ENCODE data around the gene MSH2.
A peak's percentile ranks its signal among the peaks of the same experiment; 100 is the strongest.
"Not testable (repeated sequence)": the region's sequence is repeated elsewhere in the genome, so short reads cannot be mapped to it uniquely, and the experiment has no call there.

The MSH2 gene

DNA sequence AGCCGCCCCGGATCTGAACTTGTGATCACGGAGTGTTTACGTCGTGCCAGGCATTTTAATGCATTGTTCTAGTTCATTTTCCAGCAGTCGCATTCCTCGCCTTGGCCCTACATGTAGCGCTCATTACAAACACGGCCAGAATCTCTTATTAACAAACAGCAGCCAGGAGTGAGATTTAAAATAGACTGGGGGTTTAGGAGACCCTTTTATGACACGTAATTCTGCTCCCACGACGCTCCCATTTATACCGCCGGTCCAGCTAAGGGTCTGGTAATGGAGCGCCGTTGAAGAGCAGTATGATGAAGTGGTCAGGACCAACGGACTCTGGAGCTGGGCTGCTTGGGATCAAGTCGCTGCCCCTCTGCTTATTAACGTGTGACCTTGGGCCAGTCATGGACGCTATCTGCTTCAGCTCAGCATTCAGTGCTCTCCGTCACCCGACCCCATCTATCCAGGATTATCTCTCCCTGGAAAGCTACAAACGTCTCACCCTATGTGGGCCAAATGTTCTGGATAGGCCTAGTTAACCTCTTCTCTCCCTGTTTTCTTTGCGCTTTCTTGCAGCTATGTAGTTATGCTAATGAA, 745 bp downstream of the MSH2 start:
- H3K79me2 ChIP-seq (ENCODE audit: low read length), result peaks cover 48% of the 10 kb centered on the region
- H3K9ac ChIP-seq (ENCODE audit: low read length), result peak overlapping the region; percentile 90
- no peaks in the 10 kb centered on the region for H3K9me3 ChIP-seq (replicated peaks; ENCODE audit: insufficient read depth, low read length)
- peak overlapping the region; percentile 96 for H3K4me3 ChIP-seq (ENCODE audit: low read length)
- H3K9me2 ChIP-seq (replicated peaks; ENCODE audit: insufficient read depth, low read length), result no peaks in the 10 kb centered on the region
- H3K4me1 ChIP-seq (ENCODE audit: low read length), result peaks cover 10% of the 10 kb centered on the region; the same call in 1 of the 2 replicates
- peak overlapping the region; percentile 89 for H3K4me2 ChIP-seq (ENCODE audit: low read depth, low read length)
- H4K20me1 ChIP-seq (ENCODE audit: insufficient read depth, low read length), result no peaks in the 10 kb centered on the region
- TF ChIP-seq EZH2 (optimal IDR thresholded peaks at IDR 0.05; ENCODE audit: low read depth, low read length) (no peak), EZH2phosphoT487 (IDR thresholded peaks at IDR 0.05; ENCODE audit: low read length) (no peak)
- peak overlapping the region; percentile 81; the same call in 1 of the 2 replicates for H3K27ac ChIP-seq (ENCODE audit: low read length)
- no peak for DNase-seq
- H3K27me3 ChIP-seq (replicated peaks; ENCODE audit: insufficient read depth, low read length), result no peaks in the 10 kb centered on the region
- no peaks in the 10 kb centered on the region for H3K36me3 ChIP-seq (replicated peaks; ENCODE audit: insufficient read depth, low read length)
- H2AFZ ChIP-seq (ENCODE audit: low read length), result peak overlapping the region; percentile 95
- no peaks in the 10 kb centered on the region; the same call in 1 of the 2 replicates for H3F3A ChIP-seq (ENCODE audit: insufficient read depth, low read length)

- no peak overlapping the region for H3K27ac ChIP-seq (ENCODE audit: low read length)
Measured at GRCh38 chr2:47404356-47404755, 1.4 kb downstream of the MSH2 start.

GRCh38 chr2:47405757-47406156, 2.8 kb downstream of the MSH2 start:
- H4K20me1 ChIP-seq (ENCODE audit: insufficient read depth, low read length), result no peaks in the 10 kb centered on the region
- H3F3A ChIP-seq (ENCODE audit: insufficient read depth, low read length), result no peaks in the 10 kb centered on the region; the same call in 1 of the 2 replicates
- no peaks in the 10 kb centered on the region for H3K9me3 ChIP-seq (replicated peaks; ENCODE audit: insufficient read depth, low read length)
- H3K4me1 ChIP-seq (ENCODE audit: low read length), result peaks cover 10% of the 10 kb centered on the region; the same call in 1 of the 2 replicates
- no peak overlapping the region for H3K27ac ChIP-seq (ENCODE audit: low read length)
- peaks cover 48% of the 10 kb centered on the region for H3K79me2 ChIP-seq (ENCODE audit: low read length)
- H2AFZ ChIP-seq (ENCODE audit: low read length), result no peak overlapping the region
- no peak overlapping the region for H3K9ac ChIP-seq (ENCODE audit: low read length)
- no peaks in the 10 kb centered on the region for H3K9me2 ChIP-seq (replicated peaks; ENCODE audit: insufficient read depth, low read length)
- H3K36me3 ChIP-seq (replicated peaks; ENCODE audit: insufficient read depth, low read length), result no peaks in the 10 kb centered on the region
- H3K4me3 ChIP-seq (ENCODE audit: low read length), result no peak overlapping the region
- H3K27me3 ChIP-seq (replicated peaks; ENCODE audit: insufficient read depth, low read length), result no peaks in the 10 kb centered on the region
- TF ChIP-seq EZH2 (optimal IDR thresholded peaks at IDR 0.05; ENCODE audit: low read depth, low read length) (no peak), EZH2phosphoT487 (IDR thresholded peaks at IDR 0.05; ENCODE audit: low read length) (no peak)
- DNase-seq, result no peak
- H3K4me2 ChIP-seq (ENCODE audit: low read depth, low read length), result no peak overlapping the region

More at GRCh38 chr2:47404356-47404755, 1.4 kb downstream of the MSH2 start:
- H3K27me3 ChIP-seq (replicated peaks; ENCODE audit: insufficient read depth, low read length), result no peaks in the 10 kb centered on the region
- no peak overlapping the region for H3K9ac ChIP-seq (ENCODE audit: low read length)
- H3K4me3 ChIP-seq (ENCODE audit: low read length), result peak overlapping the region; percentile 96
- H3F3A ChIP-seq (ENCODE audit: insufficient read depth, low read length), result no peaks in the 10 kb centered on the region; the same call in 1 of the 2 replicates
- no peaks in the 10 kb centered on the region for H4K20me1 ChIP-seq (ENCODE audit: insufficient read depth, low read length)
- H2AFZ ChIP-seq (ENCODE audit: low read length), result no peak overlapping the region
- peak overlapping the region; percentile 89 for H3K4me2 ChIP-seq (ENCODE audit: low read depth, low read length)
- no peaks in the 10 kb centered on the region for H3K9me2 ChIP-seq (replicated peaks; ENCODE audit: insufficient read depth, low read length)
- H3K36me3 ChIP-seq (replicated peaks; ENCODE audit: insufficient read depth, low read length), result no peaks in the 10 kb centered on the region
- peaks cover 10% of the 10 kb centered on the region; the same call in 1 of the 2 replicates for H3K4me1 ChIP-seq (ENCODE audit: low read length)
- DNase-seq, result no peak
- TF ChIP-seq EZH2 (optimal IDR thresholded peaks at IDR 0.05; ENCODE audit: low read depth, low read length), result no peak
- no peak for TF ChIP-seq EZH2phosphoT487 (IDR thresholded peaks at IDR 0.05; ENCODE audit: low read length)
- TF ChIP-seq, protein P1, sequence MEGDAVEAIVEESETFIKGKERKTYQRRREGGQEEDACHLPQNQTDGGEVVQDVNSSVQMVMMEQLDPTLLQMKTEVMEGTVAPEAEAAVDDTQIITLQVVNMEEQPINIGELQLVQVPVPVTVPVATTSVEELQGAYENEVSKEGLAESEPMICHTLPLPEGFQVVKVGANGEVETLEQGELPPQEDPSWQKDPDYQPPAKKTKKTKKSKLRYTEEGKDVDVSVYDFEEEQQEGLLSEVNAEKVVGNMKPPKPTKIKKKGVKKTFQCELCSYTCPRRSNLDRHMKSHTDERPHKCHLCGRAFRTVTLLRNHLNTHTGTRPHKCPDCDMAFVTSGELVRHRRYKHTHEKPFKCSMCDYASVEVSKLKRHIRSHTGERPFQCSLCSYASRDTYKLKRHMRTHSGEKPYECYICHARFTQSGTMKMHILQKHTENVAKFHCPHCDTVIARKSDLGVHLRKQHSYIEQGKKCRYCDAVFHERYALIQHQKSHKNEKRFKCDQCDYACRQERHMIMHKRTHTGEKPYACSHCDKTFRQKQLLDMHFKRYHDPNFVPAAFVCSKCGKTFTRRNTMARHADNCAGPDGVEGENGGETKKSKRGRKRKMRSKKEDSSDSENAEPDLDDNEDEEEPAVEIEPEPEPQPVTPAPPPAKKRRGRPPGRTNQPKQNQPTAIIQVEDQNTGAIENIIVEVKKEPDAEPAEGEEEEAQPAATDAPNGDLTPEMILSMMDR (IDR thresholded peaks at IDR 0.05; ENCODE audit: low read length), result no peak
- peaks cover 48% of the 10 kb centered on the region for H3K79me2 ChIP-seq (ENCODE audit: low read length)
- no peaks in the 10 kb centered on the region for H3K9me3 ChIP-seq (replicated peaks; ENCODE audit: insufficient read depth, low read length)

GRCh38 chr2:47406649-47407330, 3.8 kb downstream of the MSH2 start:
- H3K9ac ChIP-seq (ENCODE audit: low read length); H3K27ac ChIP-seq (ENCODE audit: low read length): not testable (repeated sequence)

DNA sequence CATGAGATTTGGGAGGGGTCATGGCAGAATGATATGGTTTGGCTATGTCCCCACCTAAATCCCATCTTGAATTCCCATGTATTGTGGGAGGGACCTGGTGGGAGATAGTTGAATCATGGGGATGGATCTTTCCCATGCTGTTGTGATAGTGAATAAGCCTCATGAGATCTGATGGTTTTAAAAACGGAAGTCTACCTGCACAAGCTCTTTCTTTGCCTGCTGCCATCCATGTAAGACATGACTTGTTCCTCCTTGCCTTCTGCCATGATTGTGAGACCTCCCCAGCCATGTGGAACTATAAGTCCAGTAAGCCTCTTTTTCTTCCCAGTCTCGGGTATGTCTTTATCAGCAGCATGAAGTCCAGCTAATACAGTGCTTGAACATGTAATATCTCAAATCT, 5.0 kb downstream of the MSH2 start:
- not testable (repeated sequence) for H3K27me3 ChIP-seq (replicated peaks; ENCODE audit: insufficient read depth, low read length); H2AFZ ChIP-seq (ENCODE audit: low read length); H3K4me3 ChIP-seq (ENCODE audit: low read length); H3K4me2 ChIP-seq (ENCODE audit: low read depth, low read length); H3F3A ChIP-seq (ENCODE audit: insufficient read depth, low read length); H4K20me1 ChIP-seq (ENCODE audit: insufficient read depth, low read length); H3K9ac ChIP-seq (ENCODE audit: low read length); H3K36me3 ChIP-seq (replicated peaks; ENCODE audit: insufficient read depth, low read length); H3K27ac ChIP-seq (ENCODE audit: low read length); H3K9me3 ChIP-seq (replicated peaks; ENCODE audit: insufficient read depth, low read length); DNase-seq; H3K9me2 ChIP-seq (replicated peaks; ENCODE audit: insufficient read depth, low read length)
- H3K79me2 ChIP-seq (ENCODE audit: low read length), result peaks cover 48% of the 10 kb centered on the region
- peaks cover 10% of the 10 kb centered on the region; the same call in 1 of the 2 replicates for H3K4me1 ChIP-seq (ENCODE audit: low read length)

More at GRCh38 chr2:47406649-47407330, 3.8 kb downstream of the MSH2 start:
- H3K9me3 ChIP-seq (replicated peaks; ENCODE audit: insufficient read depth, low read length); H3K9me2 ChIP-seq (replicated peaks; ENCODE audit: insufficient read depth, low read length); H2AFZ ChIP-seq (ENCODE audit: low read length); H3K27me3 ChIP-seq (replicated peaks; ENCODE audit: insufficient read depth, low read length); H3K4me3 ChIP-seq (ENCODE audit: low read length); H3K4me2 ChIP-seq (ENCODE audit: low read depth, low read length); DNase-seq; H4K20me1 ChIP-seq (ENCODE audit: insufficient read depth, low read length); H3K36me3 ChIP-seq (replicated peaks; ENCODE audit: insufficient read depth, low read length); H3F3A ChIP-seq (ENCODE audit: insufficient read depth, low read length): not testable (repeated sequence)
- Histone ChIP-seq H3K4me1 (ENCODE audit: low read length) (peaks cover 10% of the 10 kb centered on the region; the same call in 1 of the 2 replicates), H3K79me2 (ENCODE audit: low read length) (peaks cover 48% of the 10 kb centered on the region)

All from MM.1S (cell line).